OCI-LY7 (cell line): ENCODE measurements around the gene FBN3.

Experiments used
- CTCF ChIP-seq: fragments of 200-600 bp; sonication (generic); conservative IDR thresholded peaks from 2 replicates; pipeline ENCODE4 v1.5.1; 2014; ENCODE audit warnings: mild to moderate bottlenecking, antibody characterized with exemption, low read length, moderate library complexity, mixed read lengths
- EZH2phosphoT487 ChIP-seq: fragments of 200-600 bp; sonication (generic); IDR thresholded peaks from 2 replicates; pipeline ENCODE4 v1.6.1; 2018; ENCODE audit warnings: low read depth, borderline replicate concordance, mild to moderate bottlenecking, mixed run types, antibody characterized with exemption, low read length, moderate library complexity, mixed read lengths

GRCh38 chr19:8127311-8127710, 22.1 kb downstream of the FBN3 start:
- no peak for TF ChIP-seq CTCF
- TF ChIP-seq EZH2phosphoT487: no peak
